Embryonic facial prominence (tissue), 1 donor: ENCODE measurements around the gene APH1B.
"Not testable (repeated sequence)": the region's sequence is repeated elsewhere in the genome, so short reads cannot be mapped to it uniquely, and the experiment has no call there.

Experiments
- DNase-seq: peaks from one replicate; pipeline ENCODE4 v3.0.0-alpha.2; 2016; ENCODE audit errors: extremely low spot score

Gene APH1B

GRCh38 chr15:63296195-63296594 lies 18.8 kb downstream of the APH1B start:
- no peak for DNase-seq

- no peak for DNase-seq
Observed at GRCh38 chr15:63299943-63300575, 22.7 kb downstream of the APH1B start.

GRCh38 chr15:63301088-63301487 lies 23.7 kb downstream of the APH1B start:
- DNase-seq = no peak

GRCh38 chr15:63305260-63305659 lies 27.9 kb downstream of the APH1B start:
- no peak for DNase-seq

- no peak for DNase-seq
Observed at GRCh38 chr15:63306492-63307073, 29.2 kb downstream of the APH1B start.

GRCh38 chr15:63308491-63308890 lies 31.1 kb downstream of the APH1B start:
- no peak for DNase-seq

GRCh38 chr15:63308947-63309346 lies 31.5 kb downstream of the APH1B start:
- DNase-seq = no peak

GRCh38 chr15:63310646-63311045 lies 33.2 kb downstream of the APH1B start:
- no peak for DNase-seq

- no peak for DNase-seq
Observed at GRCh38 chr15:63312286-63312685, 34.9 kb downstream of the APH1B start.

GRCh38 chr15:63313825-63314224 lies 36.4 kb downstream of the APH1B start:
- no peak for DNase-seq

GRCh38 chr15:63314409-63314808 lies 37.0 kb downstream of the APH1B start:
- no peak for DNase-seq

GRCh38 chr15:63318344-63318743 lies 40.9 kb downstream of the APH1B start:
- no peak for DNase-seq

- no peak for DNase-seq
Observed at GRCh38 chr15:63319065-63319464, 41.7 kb downstream of the APH1B start.

GRCh38 chr15:63320446-63320845 lies 43.0 kb downstream of the APH1B start:
- DNase-seq = not testable (repeated sequence)

GRCh38 chr15:63320981-63321380 lies 43.6 kb downstream of the APH1B start:
- not testable (repeated sequence) for DNase-seq

- no peak for DNase-seq
Observed at GRCh38 chr15:63321462-63321861, 44.1 kb downstream of the APH1B start.

GRCh38 chr15:63322541-63322940 lies 45.1 kb downstream of the APH1B start:
- no peak for DNase-seq

- DNase-seq = no peak
Observed at GRCh38 chr15:63323798-63324563, 46.6 kb downstream of the APH1B start.

- no peak for DNase-seq
Observed at GRCh38 chr15:63324770-63325169, 47.4 kb downstream of the APH1B start.

GRCh38 chr15:63327648-63328421 lies 50.4 kb downstream of the APH1B start:
- no peak for DNase-seq

- no peak for DNase-seq
Observed at GRCh38 chr15:63329567-63330350, 52.4 kb downstream of the APH1B start.
